GM19397 (cell line): ENCODE results near the gene GSG1L.

Experiments
- ATAC-seq: cut with Tn5 transposase; IDR thresholded peaks from one replicate; pipeline ENCODE4 v1.9.1; 2021; ENCODE audit warnings: mild to moderate bottlenecking, moderate library complexity; ENCODE audit not compliant: unreplicated experiment

GSG1L gene

GRCh38 chr16:28092721-28093384 lies 29.3 kb upstream of the GSG1L start:
- no peak for ATAC-seq

GRCh38 chr16:28091656-28092055 lies 28.1 kb upstream of the GSG1L start:
- no peak for ATAC-seq

- ATAC-seq: no peak
These were observed 27.3 kb upstream of the GSG1L start for GRCh38 chr16:28090646-28091377.

GRCh38 chr16:28089992-28090365 lies 26.5 kb upstream of the GSG1L start:
- ATAC-seq: no peak

DNA sequence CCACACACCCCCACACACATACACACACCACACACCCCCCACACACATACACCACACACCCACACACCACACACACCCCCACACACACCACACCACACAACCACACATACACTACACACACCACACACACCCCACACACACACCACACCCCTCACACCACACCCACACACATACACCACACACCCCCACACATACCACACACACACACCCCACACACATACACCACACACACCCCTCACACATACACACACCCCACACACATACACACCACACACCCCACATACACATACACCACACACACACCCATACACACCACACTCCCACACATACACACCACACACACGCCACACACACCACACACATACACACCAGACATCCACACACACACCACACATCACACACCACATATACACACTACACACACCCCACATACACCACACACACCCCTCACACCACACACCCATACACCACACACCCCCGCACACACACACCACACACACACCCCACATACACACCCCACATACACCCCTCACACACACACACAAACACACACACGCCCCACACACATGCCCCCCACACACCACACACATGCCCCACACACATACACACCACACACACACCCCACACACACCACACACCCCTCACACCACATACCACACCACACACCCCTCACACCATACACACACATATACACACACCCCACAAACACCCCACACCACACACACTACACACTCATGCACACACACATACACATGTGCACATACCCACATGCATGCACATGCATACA lies 25.9 kb upstream of the GSG1L start:
- no peak for ATAC-seq

- no peak for ATAC-seq
These were observed 24.3 kb upstream of the GSG1L start for GRCh38 chr16:28087675-28088300.

- no peak for ATAC-seq
These were observed 23.7 kb upstream of the GSG1L start for GRCh38 chr16:28087140-28087660.

- ATAC-seq: no peak
These were observed 22.9 kb upstream of the GSG1L start for GRCh38 chr16:28086186-28087139.

DNA sequence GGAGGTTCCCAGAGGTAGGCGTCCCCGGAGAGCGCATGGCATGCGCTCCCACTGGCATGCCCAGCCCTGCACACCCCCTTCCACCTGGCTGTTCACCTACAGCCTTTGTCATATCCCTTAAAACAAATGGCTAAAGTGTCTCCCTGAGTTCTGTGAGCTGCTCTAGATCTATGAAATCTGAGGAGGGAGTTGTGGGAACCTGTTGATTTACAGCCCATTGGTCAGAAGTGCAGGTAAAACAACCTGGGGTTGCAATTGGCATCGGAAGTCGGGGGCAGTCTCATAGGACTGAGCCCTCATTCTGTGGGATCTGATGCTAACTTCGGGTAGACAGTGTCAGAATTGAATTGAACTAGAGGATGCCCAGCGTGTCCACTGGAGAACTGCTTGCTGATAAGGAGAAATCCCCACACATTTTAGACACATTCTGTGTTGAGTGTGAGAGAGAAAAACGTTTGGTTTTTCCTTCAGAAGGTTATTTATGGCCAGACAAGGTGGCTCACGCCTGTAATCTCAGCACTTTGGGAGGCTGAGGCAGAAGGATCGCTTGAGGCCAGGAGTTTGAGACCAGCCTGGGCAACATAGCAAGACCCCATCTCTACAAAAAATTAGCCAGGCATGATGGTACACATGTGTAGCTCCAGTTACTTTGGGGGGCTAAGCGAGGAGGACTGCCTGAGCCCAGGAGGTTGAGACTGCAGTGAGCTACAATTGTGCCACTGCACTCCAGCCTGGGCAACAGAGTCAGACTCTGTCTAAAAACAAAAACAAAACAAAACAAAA lies 22.1 kb upstream of the GSG1L start:
- no peak for ATAC-seq

- ATAC-seq: no peak
These were observed 20.7 kb upstream of the GSG1L start for GRCh38 chr16:28084209-28084608.

- no peak for ATAC-seq
These were observed 19.1 kb upstream of the GSG1L start for GRCh38 chr16:28082624-28083023.

DNA sequence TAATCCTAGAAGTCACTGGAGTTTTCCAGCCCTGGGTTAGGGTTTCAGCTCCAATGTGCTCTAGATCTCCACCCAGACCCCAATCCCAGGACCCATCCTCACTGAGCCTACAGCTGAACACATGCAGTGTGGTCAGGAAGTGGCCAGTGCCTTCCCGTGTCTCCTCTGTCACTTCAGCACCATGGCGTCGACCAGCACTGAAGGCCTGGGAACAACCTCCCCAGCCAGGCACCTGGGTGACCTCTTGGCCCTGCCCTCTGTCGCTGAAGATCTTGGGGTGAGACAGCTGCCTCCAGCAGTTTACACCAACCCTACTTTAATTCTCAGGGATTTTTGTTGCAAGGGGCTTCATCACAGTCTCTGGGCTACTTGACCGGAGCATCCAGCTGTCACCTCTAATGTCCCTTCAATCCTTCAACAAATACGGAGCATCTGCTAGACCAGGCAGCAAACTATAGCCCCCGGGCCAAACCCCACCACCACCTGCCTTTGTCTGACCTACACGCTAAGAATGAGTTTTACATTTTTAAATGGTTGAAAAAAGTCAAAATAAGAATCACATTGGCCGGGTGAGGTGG lies 18.0 kb upstream of the GSG1L start:
- ATAC-seq: no peak

DNA sequence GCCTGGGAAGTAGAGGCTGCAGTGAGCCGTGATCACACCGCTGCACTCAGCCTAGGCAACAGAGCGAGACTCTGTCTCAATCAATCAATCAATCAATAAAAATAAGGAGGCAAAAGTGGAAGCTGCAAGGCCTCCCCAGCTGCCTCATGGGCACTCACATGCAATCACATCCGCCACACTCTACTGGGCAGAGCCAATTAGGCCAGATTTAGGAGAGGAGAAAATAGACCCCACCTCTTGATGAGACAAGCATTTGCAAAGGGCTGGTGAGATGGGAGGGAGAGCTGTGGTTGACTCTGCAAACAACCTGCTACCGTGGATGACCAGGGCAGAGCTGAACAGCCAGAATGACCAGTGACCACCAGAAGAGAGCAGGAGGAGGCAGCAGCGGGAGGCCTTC lies 14.7 kb upstream of the GSG1L start:
- ATAC-seq: no peak

DNA sequence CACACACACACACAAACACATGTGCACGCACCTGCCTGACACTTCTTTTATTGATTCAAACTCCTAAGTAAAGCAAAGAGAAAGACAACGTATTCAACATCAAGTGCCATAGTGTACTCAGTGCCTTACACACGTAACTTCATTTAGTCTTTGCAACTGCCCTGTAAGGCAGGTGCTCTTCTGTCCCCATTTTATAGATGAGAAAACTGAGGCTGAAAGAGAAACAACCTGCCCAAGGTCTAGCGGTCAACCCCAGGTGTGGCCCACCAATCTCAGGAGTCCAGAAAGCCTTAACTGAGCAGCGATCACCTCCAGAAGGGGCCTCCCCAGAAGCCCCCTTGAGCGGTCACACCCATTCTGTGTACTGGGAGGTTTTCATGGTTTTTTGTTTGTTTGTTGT lies 10.3 kb upstream of the GSG1L start:
- ATAC-seq: no peak

GRCh38 chr16:28072087-28072486 lies 8.6 kb upstream of the GSG1L start:
- ATAC-seq: no peak

- no peak for ATAC-seq
These were observed 6.7 kb upstream of the GSG1L start for GRCh38 chr16:28069971-28070794.

DNA sequence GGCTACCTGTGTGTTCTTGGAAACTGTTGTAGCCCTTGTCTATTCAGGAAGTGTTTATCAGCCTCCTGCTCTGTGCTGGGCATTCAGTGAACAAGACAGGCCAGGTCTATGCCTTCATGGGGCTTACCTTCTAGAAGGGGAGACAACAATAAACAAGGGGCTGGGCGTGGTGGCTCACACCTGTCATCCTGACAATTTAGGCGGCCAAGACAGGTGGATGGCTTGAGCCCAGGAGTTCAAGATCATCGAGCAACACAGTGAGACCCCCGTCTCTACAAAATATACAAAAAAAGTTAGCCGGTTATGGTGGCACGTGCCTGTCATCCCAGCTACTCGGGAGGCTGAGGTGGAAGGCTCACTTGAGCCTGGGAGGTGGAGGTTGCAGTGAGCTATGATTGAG lies 5.5 kb upstream of the GSG1L start:
- no peak for ATAC-seq
